K562 (cell line): ENCODE data around the gene HLA-DPA1. TPM values are rescaled to one million over a fixed set of nuclear protein-coding genes. Genes with fewer than 3 reads are reported as not detected.

Experiments used
- ATAC-seq: fragments of 200-7000 bp; cut with Tn5 transposase; 3 replicates; pipeline ENCODE4 v1.9.1; 2020; ENCODE audit warnings: moderate library complexity
- BruUV-seq: library from RNA; stranded (reverse); fragments of 400-500 nt; replicated peaks from 2 replicates; lab custom pipeline; 2021; lab: Mats Ljungman, UMichigan
- CTCF ChIA-PET: fragments of 300-600 bp; formaldehyde crosslinking; extraction: SDS; loops from one replicate; lab custom pipeline; 2021; ENCODE audit warnings: low intra/inter-chr PET ratio; lab: Yijun Ruan, JAX
- POLR2A ChIA-PET: fragments of 300-600, 350-650 bp; sonication (Branson Sonifier 250); formaldehyde crosslinking; extraction: SDS; loops from one replicate; lab custom pipeline; 2021; ENCODE audit warnings: antibody characterized with exemption, inconsistent platforms; lab: Yijun Ruan, JAX
- DNase-seq, 4 experiments: peaks; one replicate each; pipeline versions ENCODE4 v3.0.0 to v3.0.0-alpha.2; 2011 to 2018; ENCODE audit warnings: low spot score in 3 of 4, mixed read lengths in 3 of 4; ENCODE audit errors: extremely low read depth in 1 of 4
- FAIRE-seq: peaks from 2 replicates; lab custom pipeline; 2011; peaks lifted over from hg19 to GRCh38; lab: Jason Lieb, UNC
- H2AFZ ChIP-seq: 2 replicates; pipeline ENCODE4 v1.6.0; 2011; ENCODE audit warnings: low read depth, low read length, control low read depth, inconsistent platforms
- H3K27ac ChIP-seq: fragments of 200-600 bp; 3 replicates; pipeline ENCODE4 v1.8.0; 2011; ENCODE audit warnings: low read depth, mild to moderate bottlenecking, control low read depth, inconsistent platforms, low read length, moderate library complexity, mixed read lengths; ENCODE audit errors: extremely low read depth
- H3K27me3 ChIP-seq, 2 experiments: fragments of 300-600 bp in 1 of 2; 2 replicates in 1 of 2; 3 replicates in 1 of 2; pipeline versions ENCODE4 v1.6.0 to v1.8.0; 2011; ENCODE audit warnings: inconsistent platforms in 2 of 2, low read length in 2 of 2, mild to moderate bottlenecking in 1 of 2, mixed read lengths in 1 of 2, moderate library complexity in 1 of 2; ENCODE audit not compliant: control insufficient read depth in 2 of 2, insufficient read depth in 2 of 2
- H3K36me3 ChIP-seq: fragments of 300-600 bp; 3 replicates; pipeline ENCODE4 v1.8.0; 2011; ENCODE audit warnings: mild to moderate bottlenecking, low read length, inconsistent platforms; ENCODE audit not compliant: control insufficient read depth, insufficient read depth
- H3K4me1 ChIP-seq, 2 experiments: fragments of 200-600 bp in 1 of 2; replicated peaks in 1 of 2; 2 replicates in 1 of 2; 3 replicates in 1 of 2; pipeline versions ENCODE4 v1.5.1 to v1.8.0; 2011; ENCODE audit warnings: inconsistent platforms in 2 of 2, low read length in 2 of 2, mild to moderate bottlenecking in 1 of 2, mixed read lengths in 1 of 2, moderate library complexity in 1 of 2; ENCODE audit not compliant: control insufficient read depth in 2 of 2, insufficient read depth in 2 of 2
- H3K4me2 ChIP-seq: 2 replicates; pipeline ENCODE4 v1.6.1; 2011; ENCODE audit warnings: low read length, control low read depth, inconsistent platforms, mixed read lengths; ENCODE audit not compliant: insufficient read depth
- H3K4me3 ChIP-seq: fragments of 200-600 bp; sonication (generic), shearing (Covaris generic); 2 replicates; pipeline ENCODE4 v1.5.1; 2016; ENCODE audit warnings: control low read depth, inconsistent platforms
- H3K79me2 ChIP-seq: fragments of 200-600 bp; 3 replicates; pipeline ENCODE4 v1.8.0; 2011; ENCODE audit warnings: low read length, inconsistent platforms; ENCODE audit not compliant: control insufficient read depth, insufficient read depth
- H3K9ac ChIP-seq, 2 experiments: 2 replicates each; pipeline versions ENCODE4 v1.6.0 to v1.6.1; 2011; ENCODE audit warnings: low read depth in 2 of 2, low read length in 2 of 2, control low read depth in 1 of 2, inconsistent platforms in 1 of 2, mild to moderate bottlenecking in 1 of 2, mixed read lengths in 1 of 2; ENCODE audit not compliant: insufficient read depth in 1 of 2
- H3K9me1 ChIP-seq: one replicate; pipeline ENCODE4 v1.6.0; 2011; ENCODE audit warnings: inconsistent platforms, mild to moderate bottlenecking, low read length, moderate library complexity; ENCODE audit not compliant: control insufficient read depth, insufficient read depth
- H3K9me3 ChIP-seq: replicated peaks from 2 replicates; pipeline ENCODE4 v1.5.1; 2011; ENCODE audit warnings: low read depth, low read length, inconsistent platforms; ENCODE audit not compliant: control insufficient read depth, insufficient read depth
- H4K20me1 ChIP-seq: replicated peaks from 2 replicates; pipeline ENCODE4 v1.6.1; 2011; ENCODE audit warnings: low read length, inconsistent platforms, mixed read lengths; ENCODE audit not compliant: control insufficient read depth, insufficient read depth
- ARID1B ChIP-seq: fragments of 450-650 bp; IDR thresholded peaks from 2 replicates; pipeline ENCODE4 v1.6.1; 2016; ENCODE audit warnings: antibody characterized with exemption, mild to moderate bottlenecking, inconsistent platforms
- C11orf30 ChIP-seq: fragments of 450-650 bp; IDR thresholded peaks from 2 replicates; pipeline ENCODE4 v1.6.1; 2016; ENCODE audit warnings: low read depth, mild to moderate bottlenecking
- E2F4 ChIP-seq: sonication (generic); formaldehyde crosslinking; IDR thresholded peaks from 2 replicates; pipeline ENCODE4 v1.8.0; 2022; ENCODE audit warnings: mild to moderate bottlenecking, low read depth, missing genetic modification reagents
- HNRNPH1 ChIP-seq: fragments of 200-400 bp; formaldehyde crosslinking; optimal IDR thresholded peaks from 2 replicates; pipeline ENCODE3; 2017; ENCODE audit warnings: low read depth, mild to moderate bottlenecking, low read length, moderate library complexity
- MAFG ChIP-seq: fragments of 450-650 bp; conservative IDR thresholded peaks from 2 replicates; pipeline ENCODE4 v1.6.1; 2016; ENCODE audit warnings: missing genetic modification characterization, missing compliant biosample characterization
- NKRF ChIP-seq: fragments of 450-650 bp; IDR thresholded peaks from 2 replicates; pipeline ENCODE4 v1.6.1; 2016; ENCODE audit warnings: borderline replicate concordance
- STAT5A ChIP-seq: IDR thresholded peaks from 2 replicates; pipeline ENCODE4 v1.6.1; 2012; ENCODE audit warnings: low read length, inconsistent platforms, borderline replicate concordance
- YBX1 ChIP-seq: fragments of 450-650 bp; IDR thresholded peaks from 2 replicates; pipeline ENCODE4 v1.7.1; 2016; ENCODE audit warnings: mild to moderate bottlenecking
- ZNF316 ChIP-seq: fragments of 450-650 bp; IDR thresholded peaks from 2 replicates; pipeline ENCODE4 v1.6.1; 2016
- ZNF431 ChIP-seq: sonication (generic); formaldehyde crosslinking; IDR thresholded peaks from 2 replicates; pipeline ENCODE4 v1.8.0; 2022; ENCODE audit warnings: mild to moderate bottlenecking, missing genetic modification reagents
- ZNF696 ChIP-seq: fragments of 250-450 bp; sonication (Bioruptor Pico); conservative IDR thresholded peaks from 2 replicates; pipeline ENCODE4 v1.4.0; 2020; ENCODE audit warnings: mild to moderate bottlenecking, moderate library complexity
- WGBS: fragments of 100-300 bp; shearing (Covaris generic); methylation state at CpG from one replicate; pipeline ENCODE4 v1.1.6; 2016; ENCODE audit warnings: low coverage, mixed read lengths; ENCODE audit not compliant: insufficient coverage; ENCODE audit errors: missing lambda C conversion rate; 5-methylcytosine and 5-hydroxymethylcytosine counted together
- in situ Hi-C: fragments of 300-500 bp; cut with MboI; formaldehyde crosslinking; loops from 4 replicates; pipeline ENCODE4 v1.15.0; 2018; ENCODE audit warnings: inconsistent platforms, mixed read lengths
- intact Hi-C: fragments of 100-400 bp; cut with micrococcal nuclease; formaldehyde crosslinking; loops from 2 replicates; pipeline ENCODE4 v1.14.2; 2022
- polyA plus RNA-seq, 8 experiments: library from polyadenylated mRNA; depleted of rRNA in 4 of 8; stranded (reverse) in 5 of 8; unstranded in 3 of 8; fragments of >200 nt; fragmentation: Nextera tagmentation in 2 of 8; fragmentation: Illumina TruSeq in 1 of 8; extraction: Ambion mirVana in 2 of 8; extraction: Trizol in 1 of 8; gene quantifications; 2 replicates each; pipeline versions ENCODE4 v1.2.1 to v1.2.3, GENCODE V29; 2011 to 2014; ENCODE audit warnings: inconsistent platforms in 1 of 8, missing spikeins in 1 of 8
- total RNA-seq, 7 experiments: library from RNA; depleted of rRNA in 6 of 7; stranded (reverse); fragments of >200 nt in 6 of 7; fragmentation: Illumina TruSeq in 2 of 7; extraction: Trizol in 2 of 7; gene quantifications; 2 replicates each; pipeline versions ENCODE4 v1.2.1 to v1.2.3, GENCODE V29; 2011 to 2021; ENCODE audit warnings: low replicate concordance in 1 of 7

HLA-DPA1 gene
- total and polyA plus RNA-seq, 9 of the 15 experiments (the other 6 are each of a cell fraction or from before 2014, with no cell fraction given) = 0.23 to 0.93 (median 0.55) TPM

- Histone ChIP-seq H2AFZ (no peak overlapping the region), H3K79me2 (no peaks in the 10 kb centered on the region), H3K9me1 (no peaks in the 10 kb centered on the region), H3K27me3 (peaks cover 10 to 27% of the 10 kb centered on the region in 2 experiments), H3K4me3 (no peak overlapping the region), H3K9me3 (no peaks in the 10 kb centered on the region), H3K27ac (no peak overlapping the region), H3K9ac (no peak overlapping the region), H3K4me2 (no peak overlapping the region), H3K4me1 (no peaks in the 10 kb centered on the region), H4K20me1 (no peaks in the 10 kb centered on the region), H3K36me3 (no peaks in the 10 kb centered on the region)
- in situ Hi-C loops (no loop called here), intact Hi-C loops (no loop called here)
- CTCF ChIA-PET = no interaction called here
- no TSS peak for BruUV-seq
- no peak for FAIRE-seq
- WGBS = 0% methylated on average over 3 of the region's 3 CpGs
- POLR2A ChIA-PET = no interaction called here
- ATAC-seq = no peak
- TF ChIP-seq MAFG (tag) = 0 out of 2 replicates have a peak, but pooled peaks have one; percentile 20
- peak; percentile 71 for TF ChIP-seq ZNF316
- no peak for TF ChIP-seq HNRNPH1
- TF ChIP-seq C11orf30 = peak; percentile 43
- TF ChIP-seq YBX1 = no peak
- no peak for DNase-seq
Observed at GRCh38 chr6:33023536-33023935, 49.9 kb downstream of the HLA-DPA1 start.

- Histone ChIP-seq H3K27ac (no peak overlapping the region), H3K9me3 (no peaks in the 10 kb centered on the region), H3K4me3 (no peak overlapping the region), H3K9ac (no peak overlapping the region), H3K27me3 (peaks cover 12 to 36% of the 10 kb centered on the region in 2 experiments), H3K4me2 (no peak overlapping the region), H3K79me2 (no peaks in the 10 kb centered on the region), H2AFZ (no peak overlapping the region), H4K20me1 (no peaks in the 10 kb centered on the region), H3K4me1 (no peaks in the 10 kb centered on the region), H3K36me3 (no peaks in the 10 kb centered on the region), H3K9me1 (no peaks in the 10 kb centered on the region)
- ATAC-seq (no peak), DNase-seq (no peak), FAIRE-seq (no peak)
- ChIA-PET POLR2A (no interaction called here), CTCF (no interaction called here)
- TF ChIP-seq ZNF696 (CRISPR knock-in tag) = no peak
- TF ChIP-seq NKRF = no peak
- TF ChIP-seq STAT5A = no peak
- no peak for TF ChIP-seq ZNF431
- no peak for TF ChIP-seq E2F4 (CRISPR knock-in tag)
- no peak for TF ChIP-seq ARID1B
- WGBS = 3% methylated on average over 11 of the region's 11 CpGs
- intact Hi-C loops (no loop called here), in situ Hi-C loops (no loop called here)
- no TSS peak for BruUV-seq
Observed at GRCh38 chr6:33021917-33022316, 51.5 kb downstream of the HLA-DPA1 start.
